Loucy (cell line): Measurements from ENCODE around the gene IFI27L2.

ENCODE experiments used
- CTCF ChIP-seq: fragments of 200-600 bp; sonication (generic); conservative IDR thresholded peaks from 2 replicates; pipeline ENCODE4 v1.5.1; 2014; ENCODE audit warnings: mild to moderate bottlenecking, antibody characterized with exemption, low read length
- EZH2phosphoT487 ChIP-seq: fragments of 200-600 bp; IDR thresholded peaks from 2 replicates; pipeline ENCODE4 v1.6.1; 2018; ENCODE audit warnings: antibody characterized with exemption, mild to moderate bottlenecking, moderate library complexity, borderline replicate concordance

- TF ChIP-seq CTCF (no peak), EZH2phosphoT487 (no peak)
Observed at GRCh38 chr14:94115631-94116030, 13.8 kb downstream of the IFI27L2 start.
